Measurements from ENCODE around the gene SKAP1. TPM values are rescaled to one million over a fixed set of nuclear protein-coding genes. Genes with fewer than 3 reads are reported as not detected.

The SKAP1 gene
- total and polyA plus RNA-seq, 2 of the 13 experiments (the other 11 are each of a cell fraction or from before 2014, with no cell fraction given) = 0.21 TPM; not detected in 1

DNA sequence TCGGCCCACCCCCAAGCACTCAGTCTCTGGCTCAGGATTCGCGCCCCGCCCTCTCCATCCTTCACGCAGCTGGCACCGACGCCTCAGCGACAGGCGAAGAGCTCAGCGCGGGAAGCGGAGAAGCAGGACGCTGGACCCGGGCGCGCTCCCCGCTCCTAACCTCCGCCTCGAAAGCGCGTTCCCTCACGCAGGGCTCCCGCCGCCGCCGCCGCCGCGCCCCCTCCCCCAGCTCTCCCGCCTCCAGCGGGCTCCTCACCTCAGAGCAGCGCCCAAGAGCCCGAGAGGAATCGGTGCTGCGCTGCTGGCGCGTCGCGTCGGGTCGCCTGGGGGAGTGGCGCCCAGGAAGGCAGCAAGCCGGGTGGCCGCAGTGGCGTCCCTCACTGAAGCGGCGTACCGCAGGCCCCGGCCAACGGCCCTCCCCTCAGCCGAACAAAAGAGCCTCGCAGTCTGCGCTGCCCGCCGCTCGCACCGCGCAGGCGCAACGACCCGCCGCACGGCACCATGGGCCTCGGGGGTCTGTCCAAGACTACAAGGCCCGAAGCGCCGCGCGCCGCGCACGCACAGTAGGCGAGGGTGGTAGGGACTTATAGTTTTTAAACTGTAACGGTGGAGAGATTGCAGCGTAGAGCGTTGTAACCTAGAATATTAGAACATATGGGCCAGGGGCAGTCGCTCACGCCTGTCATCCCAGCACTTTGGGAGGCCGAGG, 328.8 kb downstream of the SKAP1 start, which contains the start of gene CBX1 (continued):
- peak; percentile 52; the same call in 1 of the 2 replicates for TF ChIP-seq ZNF224 (CRISPR knock-in tag; IDR thresholded peaks at IDR 0.05)
- peak; percentile 90; the same call in 1 of the 2 replicates for TF ChIP-seq ZNF451 (CRISPR knock-in tag; IDR thresholded peaks at IDR 0.05)
- TF ChIP-seq, protein P1, sequence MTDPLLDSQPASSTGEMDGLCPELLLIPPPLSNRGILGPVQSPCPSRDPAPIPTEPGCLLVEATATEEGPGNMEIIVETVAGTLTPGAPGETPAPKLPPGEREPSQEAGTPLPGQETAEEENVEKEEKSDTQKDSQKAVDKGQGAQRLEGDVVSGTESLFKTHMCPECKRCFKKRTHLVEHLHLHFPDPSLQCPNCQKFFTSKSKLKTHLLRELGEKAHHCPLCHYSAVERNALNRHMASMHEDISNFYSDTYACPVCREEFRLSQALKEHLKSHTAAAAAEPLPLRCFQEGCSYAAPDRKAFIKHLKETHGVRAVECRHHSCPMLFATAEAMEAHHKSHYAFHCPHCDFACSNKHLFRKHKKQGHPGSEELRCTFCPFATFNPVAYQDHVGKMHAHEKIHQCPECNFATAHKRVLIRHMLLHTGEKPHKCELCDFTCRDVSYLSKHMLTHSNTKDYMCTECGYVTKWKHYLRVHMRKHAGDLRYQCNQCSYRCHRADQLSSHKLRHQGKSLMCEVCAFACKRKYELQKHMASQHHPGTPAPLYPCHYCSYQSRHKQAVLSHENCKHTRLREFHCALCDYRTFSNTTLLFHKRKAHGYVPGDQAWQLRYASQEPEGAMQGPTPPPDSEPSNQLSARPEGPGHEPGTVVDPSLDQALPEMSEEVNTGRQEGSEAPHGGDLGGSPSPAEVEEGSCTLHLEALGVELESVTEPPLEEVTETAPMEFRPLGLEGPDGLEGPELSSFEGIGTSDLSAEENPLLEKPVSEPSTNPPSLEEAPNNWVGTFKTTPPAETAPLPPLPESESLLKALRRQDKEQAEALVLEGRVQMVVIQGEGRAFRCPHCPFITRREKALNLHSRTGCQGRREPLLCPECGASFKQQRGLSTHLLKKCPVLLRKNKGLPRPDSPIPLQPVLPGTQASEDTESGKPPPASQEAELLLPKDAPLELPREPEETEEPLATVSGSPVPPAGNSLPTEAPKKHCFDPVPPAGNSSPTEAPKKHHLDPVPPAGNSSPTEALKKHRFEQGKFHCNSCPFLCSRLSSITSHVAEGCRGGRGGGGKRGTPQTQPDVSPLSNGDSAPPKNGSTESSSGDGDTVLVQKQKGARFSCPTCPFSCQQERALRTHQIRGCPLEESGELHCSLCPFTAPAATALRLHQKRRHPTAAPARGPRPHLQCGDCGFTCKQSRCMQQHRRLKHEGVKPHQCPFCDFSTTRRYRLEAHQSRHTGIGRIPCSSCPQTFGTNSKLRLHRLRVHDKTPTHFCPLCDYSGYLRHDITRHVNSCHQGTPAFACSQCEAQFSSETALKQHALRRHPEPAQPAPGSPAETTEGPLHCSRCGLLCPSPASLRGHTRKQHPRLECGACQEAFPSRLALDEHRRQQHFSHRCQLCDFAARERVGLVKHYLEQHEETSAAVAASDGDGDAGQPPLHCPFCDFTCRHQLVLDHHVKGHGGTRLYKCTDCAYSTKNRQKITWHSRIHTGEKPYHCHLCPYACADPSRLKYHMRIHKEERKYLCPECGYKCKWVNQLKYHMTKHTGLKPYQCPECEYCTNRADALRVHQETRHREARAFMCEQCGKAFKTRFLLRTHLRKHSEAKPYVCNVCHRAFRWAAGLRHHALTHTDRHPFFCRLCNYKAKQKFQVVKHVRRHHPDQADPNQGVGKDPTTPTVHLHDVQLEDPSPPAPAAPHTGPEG (CRISPR knock-in tag; IDR thresholded peaks at IDR 0.05) = peak; percentile 77; the same call in 1 of the 2 replicates
- peak; percentile 90; the same call in 1 of the 2 replicates for TF ChIP-seq ZNF776 (CRISPR knock-in tag; IDR thresholded peaks at IDR 0.05)
- peak; percentile 38 for TF ChIP-seq TEAD3 (CRISPR knock-in tag; optimal IDR thresholded peaks at IDR 0.05; ENCODE audit: borderline replicate concordance)
- TF ChIP-seq, protein P2, sequence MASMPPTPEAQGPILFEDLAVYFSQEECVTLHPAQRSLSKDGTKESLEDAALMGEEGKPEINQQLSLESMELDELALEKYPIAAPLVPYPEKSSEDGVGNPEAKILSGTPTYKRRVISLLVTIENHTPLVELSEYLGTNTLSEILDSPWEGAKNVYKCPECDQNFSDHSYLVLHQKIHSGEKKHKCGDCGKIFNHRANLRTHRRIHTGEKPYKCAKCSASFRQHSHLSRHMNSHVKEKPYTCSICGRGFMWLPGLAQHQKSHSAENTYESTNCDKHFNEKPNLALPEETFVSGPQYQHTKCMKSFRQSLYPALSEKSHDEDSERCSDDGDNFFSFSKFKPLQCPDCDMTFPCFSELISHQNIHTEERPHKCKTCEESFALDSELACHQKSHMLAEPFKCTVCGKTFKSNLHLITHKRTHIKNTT (CRISPR knock-in tag; IDR thresholded peaks at IDR 0.05) = no peak; the same call in 1 of the 2 replicates
- TF ChIP-seq, protein P3, sequence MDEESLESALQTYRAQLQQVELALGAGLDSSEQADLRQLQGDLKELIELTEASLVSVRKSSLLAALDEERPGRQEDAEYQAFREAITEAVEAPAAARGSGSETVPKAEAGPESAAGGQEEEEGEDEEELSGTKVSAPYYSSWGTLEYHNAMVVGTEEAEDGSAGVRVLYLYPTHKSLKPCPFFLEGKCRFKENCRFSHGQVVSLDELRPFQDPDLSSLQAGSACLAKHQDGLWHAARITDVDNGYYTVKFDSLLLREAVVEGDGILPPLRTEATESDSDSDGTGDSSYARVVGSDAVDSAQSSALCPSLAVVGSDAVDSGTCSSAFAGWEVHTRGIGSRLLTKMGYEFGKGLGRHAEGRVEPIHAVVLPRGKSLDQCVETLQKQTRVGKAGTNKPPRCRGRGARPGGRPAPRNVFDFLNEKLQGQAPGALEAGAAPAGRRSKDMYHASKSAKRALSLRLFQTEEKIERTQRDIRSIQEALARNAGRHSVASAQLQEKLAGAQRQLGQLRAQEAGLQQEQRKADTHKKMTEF (CRISPR knock-in tag; IDR thresholded peaks at IDR 0.05) = peak; percentile 98; the same call in 1 of the 2 replicates
- peak; percentile 75; the same call in 1 of the 2 replicates for TF ChIP-seq HOXA9 (CRISPR knock-in tag; IDR thresholded peaks at IDR 0.05; ENCODE audit: borderline replicate concordance)
- TF ChIP-seq MED1 (CRISPR knock-in tag; IDR thresholded peaks at IDR 0.05) = peak; percentile 66; the same call in 1 of the 2 replicates
- TF ChIP-seq, protein P4, sequence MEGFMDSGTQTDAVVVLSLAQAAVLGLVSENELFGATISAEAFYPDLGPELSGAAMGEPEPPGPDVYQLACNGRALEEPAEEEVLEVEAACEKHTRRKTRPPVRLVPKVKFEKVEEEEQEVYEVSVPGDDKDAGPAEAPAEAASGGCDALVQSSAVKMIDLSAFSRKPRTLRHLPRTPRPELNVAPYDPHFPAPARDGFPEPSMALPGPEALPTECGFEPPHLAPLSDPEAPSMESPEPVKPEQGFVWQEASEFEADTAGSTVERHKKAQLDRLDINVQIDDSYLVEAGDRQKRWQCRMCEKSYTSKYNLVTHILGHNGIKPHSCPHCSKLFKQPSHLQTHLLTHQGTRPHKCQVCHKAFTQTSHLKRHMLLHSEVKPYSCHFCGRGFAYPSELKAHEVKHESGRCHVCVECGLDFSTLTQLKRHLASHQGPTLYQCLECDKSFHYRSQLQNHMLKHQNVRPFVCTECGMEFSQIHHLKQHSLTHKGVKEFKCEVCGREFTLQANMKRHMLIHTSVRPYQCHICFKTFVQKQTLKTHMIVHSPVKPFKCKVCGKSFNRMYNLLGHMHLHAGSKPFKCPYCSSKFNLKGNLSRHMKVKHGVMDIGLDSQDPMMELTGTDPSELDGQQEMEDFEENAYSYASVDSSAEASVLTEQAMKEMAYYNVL (CRISPR knock-in tag; IDR thresholded peaks at IDR 0.05; ENCODE audit: borderline replicate concordance) = peak; percentile 84
- TF ChIP-seq NR1H2 (CRISPR knock-in tag; IDR thresholded peaks at IDR 0.05; ENCODE audit: borderline replicate concordance, low read depth) = peak; percentile 70; the same call in 1 of the 2 replicates

Data from HepG2 (cell line).